ENCODE data around the gene FOXJ2.
A peak's percentile ranks its signal among the peaks of the same experiment; 100 is the strongest.
"Not testable (repeated sequence)": the region's sequence is repeated elsewhere in the genome, so short reads cannot be mapped to it uniquely, and the experiment has no call there.

FOXJ2 gene

DNA sequence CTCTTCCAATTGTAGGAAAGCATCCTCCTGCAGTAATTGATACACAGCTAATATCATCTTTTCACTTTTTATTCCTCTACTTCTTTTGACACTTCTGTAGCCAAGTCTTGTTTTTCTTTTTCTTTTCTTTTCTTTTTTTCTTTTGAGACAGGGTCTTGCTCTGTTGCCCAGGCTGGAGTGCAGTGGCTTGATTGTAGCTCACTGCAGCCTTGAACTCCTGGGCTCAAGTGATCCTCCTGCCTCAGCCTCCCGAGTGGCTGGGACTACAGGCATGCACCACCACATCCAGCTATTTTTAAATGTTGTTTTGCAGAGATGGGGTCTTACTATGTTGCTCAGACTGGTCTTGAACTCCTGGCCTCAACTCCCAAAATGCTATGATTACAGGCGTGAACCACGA lies 39.3 kb downstream of the FOXJ2 start:
- not testable (repeated sequence) for DNase-seq

DNA sequence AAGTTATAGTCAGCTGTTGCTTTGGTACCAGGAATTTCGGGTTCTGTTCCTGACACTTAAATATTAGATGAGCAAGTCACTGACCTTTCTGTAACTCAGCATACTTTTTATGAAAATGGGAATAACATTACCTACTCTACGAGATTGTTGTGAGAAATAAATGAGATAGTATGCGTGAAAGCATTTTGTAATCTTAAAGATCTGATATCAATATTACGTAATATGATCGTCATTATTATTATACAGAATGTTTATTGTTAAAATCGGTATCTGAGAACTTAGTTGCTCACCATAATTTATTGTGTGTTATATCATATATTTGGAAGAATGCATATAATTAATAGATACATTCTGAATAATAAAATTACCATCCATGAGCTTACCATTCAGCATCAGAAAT lies 43.4 kb downstream of the FOXJ2 start:
- no peak for DNase-seq

DNA sequence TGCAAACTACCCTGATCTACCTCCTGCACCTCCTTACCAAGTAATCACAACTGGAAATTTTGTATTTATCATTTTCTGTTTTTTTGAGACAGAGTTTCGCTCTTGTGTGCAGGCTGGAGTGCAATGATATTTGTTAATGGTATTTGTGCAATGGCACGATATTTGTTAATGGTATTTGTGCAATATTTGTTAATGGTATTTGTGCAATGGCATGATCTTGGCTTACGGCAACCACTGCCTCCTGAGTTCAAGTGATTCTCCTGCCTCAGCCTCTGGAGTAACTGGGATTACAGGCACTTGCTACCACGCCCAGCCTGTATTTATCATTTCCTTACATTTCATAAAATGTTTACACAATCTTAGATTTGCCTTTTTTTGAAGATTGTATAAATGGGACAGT lies 43.9 kb downstream of the FOXJ2 start:
- DNase-seq, result no peak

DNA sequence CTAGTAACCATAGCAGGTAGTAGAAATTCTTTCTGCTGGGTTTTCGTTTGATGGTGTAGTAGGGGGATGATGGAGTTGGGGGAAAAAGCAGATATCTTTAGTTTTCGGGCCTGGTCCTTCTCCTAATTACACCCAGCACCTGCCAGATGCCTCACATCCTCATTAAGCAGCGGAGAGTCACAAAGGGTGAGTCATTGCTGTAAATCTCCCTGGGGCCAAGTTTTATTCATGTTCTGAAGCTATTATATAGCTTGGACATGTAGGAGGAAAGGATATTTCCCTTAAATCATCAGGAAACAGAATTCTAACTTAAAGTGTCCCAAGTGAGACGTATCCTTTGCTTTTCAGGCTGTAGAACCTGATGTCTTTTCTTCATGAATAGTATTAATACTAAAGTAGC lies 44.7 kb downstream of the FOXJ2 start:
- DNase-seq, result no peak

DNA sequence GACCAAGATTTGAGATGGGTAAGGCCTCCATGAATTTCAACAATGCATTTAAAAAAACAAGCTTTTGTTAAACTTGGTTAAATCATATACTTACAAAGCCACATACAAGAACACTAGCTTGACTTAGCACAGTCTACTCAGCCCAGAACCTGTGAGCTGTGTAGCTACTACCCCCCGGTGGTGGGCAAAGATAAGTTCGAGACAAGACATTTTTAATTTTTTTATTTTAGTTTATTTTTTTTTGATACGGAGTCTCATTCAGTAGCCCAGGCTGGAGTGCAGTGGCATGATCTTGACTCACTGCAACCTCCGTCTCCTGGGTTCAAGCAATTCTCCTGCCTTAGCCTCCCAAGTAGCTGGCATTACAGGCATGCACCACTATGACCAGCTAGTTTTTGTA lies 45.9 kb downstream of the FOXJ2 start:
- peak; percentile 82 for DNase-seq

DNA sequence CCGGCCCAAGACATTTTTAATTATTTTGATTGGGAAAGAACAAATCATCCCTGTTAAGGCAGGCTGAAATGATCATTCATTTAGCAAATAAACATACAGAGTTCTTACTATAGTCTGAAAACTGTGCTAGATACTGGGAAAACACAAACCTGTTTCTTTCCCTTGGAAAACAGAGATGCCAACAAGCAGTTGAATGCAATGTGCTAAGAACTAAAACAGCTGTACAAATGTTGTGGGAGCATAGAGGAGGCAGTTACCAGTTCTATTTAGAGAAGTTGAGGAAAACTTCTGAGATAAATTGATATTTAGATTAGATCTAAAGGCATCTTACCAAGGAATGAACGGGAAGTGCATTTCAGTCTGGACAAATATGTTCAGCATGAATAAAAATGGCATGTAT lies 46.4 kb downstream of the FOXJ2 start:
- DNase-seq, result no peak

DNA sequence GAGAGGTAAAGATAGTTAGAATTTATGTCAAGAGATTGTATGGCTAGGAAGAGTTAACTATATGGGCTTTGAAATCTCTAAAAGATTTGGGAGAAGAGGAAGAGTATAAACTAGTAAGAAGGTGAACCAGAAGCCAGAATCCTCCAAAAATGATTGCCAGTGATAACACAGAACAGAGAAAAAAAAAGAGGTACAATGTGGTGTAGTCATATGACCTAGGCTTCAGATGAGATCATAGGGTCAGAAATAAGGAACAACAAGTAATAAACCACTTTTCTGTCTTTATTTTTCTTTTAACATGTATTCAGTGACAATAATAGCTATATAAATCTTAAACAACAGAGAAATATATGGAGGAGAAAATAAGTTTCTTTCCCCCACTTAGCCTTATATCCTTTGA lies 47.6 kb downstream of the FOXJ2 start:
- DNase-seq, result no peak

DNA sequence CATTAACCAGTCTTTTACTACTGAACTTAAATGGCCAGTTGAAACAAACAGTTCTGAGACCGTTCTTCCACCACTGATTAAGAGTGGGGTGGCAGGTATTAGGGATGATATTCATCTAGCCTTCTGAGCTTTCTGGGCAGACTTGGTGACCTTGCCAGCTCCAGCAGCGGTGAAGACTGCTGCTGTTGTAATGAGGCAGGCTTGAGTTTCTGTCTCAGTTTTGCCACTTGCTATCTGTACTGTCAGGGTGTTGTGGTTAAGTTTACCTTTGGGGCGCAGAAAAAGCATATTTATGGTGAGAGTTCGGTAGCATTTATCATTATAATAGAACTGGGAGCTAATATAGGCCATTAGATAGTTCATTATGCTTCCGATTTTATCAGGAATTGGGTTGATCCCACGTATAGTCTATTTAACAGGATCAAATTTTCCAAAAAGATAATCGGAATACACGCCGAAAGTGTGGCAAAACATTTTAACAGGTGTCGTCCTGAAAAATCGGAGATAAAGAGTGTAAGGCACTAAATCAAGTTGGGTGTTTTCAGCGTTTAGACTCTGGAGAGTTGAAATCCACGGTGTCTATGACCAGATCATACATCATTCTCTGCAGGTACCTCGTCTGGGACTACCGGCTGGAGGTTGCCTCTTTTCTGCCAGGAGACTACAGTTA lies 48.9 kb downstream of the FOXJ2 start:
- DNase-seq, result peak; percentile 52

DNA sequence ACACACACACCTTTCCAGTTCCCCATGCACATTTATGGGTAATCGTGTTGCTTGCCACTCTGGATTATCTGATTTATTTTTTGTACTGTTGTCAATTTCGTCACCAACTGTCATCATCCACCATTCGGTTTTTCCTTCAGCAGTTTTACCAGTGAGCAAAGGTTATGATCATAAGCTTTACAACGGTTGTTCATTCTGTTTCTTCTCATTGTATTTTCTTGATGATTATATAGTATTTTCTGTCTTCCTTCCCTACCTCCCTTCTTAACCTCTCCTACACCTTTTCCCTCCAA lies 50.2 kb downstream of the FOXJ2 start:
- DNase-seq, result no peak

DNA sequence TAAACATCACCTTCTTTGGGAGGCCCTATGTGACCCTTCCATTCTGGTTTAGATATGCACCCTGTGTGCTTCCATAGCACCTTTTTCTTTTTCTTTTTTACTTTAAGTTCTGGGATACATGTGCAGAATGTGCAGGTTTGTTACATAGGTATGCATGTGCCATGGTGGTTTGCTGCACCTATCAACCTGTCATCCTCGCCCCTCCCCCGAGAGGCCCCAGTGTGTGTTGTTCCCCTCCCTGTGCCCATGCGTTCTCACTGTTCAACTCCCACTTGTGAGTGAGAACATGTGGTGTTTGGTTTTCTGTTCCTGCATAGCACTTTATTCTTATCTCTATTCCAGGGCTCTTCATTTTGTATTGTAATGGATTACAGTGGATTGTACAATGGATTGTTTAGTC lies 51.8 kb downstream of the FOXJ2 start:
- DNase-seq, result not testable (repeated sequence)

DNA sequence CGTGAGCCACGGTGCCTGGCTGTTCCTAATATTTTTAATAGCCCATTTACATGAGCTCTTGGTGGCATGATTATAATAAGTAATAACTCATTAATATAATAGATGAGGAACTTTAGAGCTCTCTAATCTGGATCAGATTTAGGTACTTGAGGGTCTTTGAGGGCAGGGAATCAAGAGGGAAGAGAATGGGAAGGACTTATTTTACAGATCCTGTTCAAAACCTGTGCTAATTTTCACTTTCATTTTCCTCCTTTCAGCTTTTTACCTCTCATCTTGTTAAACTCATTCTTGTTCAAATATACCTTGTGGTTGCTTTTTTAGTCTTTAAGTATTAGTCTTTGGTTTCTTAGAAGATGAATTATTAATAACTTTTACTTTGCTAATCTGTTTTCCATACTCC lies 55.1 kb downstream of the FOXJ2 start:
- peak; percentile 24 for DNase-seq

DNA sequence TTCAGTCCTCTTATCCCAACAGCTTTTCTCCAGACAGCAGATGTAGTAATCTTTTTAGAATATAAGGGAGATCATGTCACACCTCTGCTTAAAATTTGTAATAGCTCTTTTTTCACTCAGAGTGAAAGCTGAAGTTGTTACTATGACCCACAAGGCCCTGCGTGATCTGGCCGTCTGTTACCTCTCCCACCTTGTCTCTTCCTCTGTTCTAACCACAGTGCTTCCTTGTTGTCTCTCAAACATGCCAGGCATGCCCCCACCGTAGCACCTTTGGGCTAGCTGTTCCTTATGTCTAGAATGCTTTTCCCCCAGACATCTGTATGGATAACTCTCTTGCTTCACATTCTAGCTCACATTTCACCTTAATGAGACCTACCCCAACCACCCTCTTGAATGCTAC lies 56.1 kb downstream of the FOXJ2 start:
- DNase-seq, result peak; percentile 64

DNA sequence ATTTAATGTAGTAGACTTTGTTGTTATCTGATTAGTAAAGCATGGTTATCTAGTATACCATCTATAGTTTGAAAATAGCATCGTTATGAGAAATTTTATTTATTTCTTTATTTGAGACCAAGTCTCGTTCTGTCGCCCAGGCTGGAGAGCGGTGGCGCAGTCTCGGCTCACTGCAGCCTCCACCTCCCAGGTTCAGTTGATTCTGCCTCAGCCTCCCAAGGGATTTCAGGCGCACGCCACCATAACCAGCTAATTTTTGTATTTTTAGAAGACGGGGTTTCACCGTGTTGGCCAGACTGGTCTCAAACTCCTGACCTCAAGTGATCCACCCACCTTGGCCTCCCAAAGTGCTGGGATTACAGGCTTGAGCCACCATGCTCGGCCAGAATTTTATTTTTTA lies 56.8 kb downstream of the FOXJ2 start:
- DNase-seq, result not testable (repeated sequence)

DNA sequence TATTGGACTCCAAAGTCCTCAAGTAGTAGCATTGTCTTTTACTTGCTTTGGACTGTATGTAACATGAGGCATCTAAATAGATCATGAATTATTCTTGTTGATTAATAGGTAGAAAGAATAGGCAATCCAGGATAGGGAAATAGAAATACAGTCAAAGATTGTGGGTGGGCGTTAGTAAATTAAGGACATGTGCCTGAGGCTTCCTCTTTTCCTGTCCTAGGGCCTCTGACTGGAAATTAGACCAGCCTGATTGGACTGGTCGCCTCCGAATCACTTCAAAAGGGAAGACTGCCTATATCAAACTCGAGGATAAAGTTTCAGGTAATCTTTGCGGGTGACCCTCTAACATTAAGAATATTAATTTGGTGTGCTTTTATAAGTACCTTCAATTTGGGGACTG lies 57.2 kb downstream of the FOXJ2 start:
- no peak for DNase-seq

DNA sequence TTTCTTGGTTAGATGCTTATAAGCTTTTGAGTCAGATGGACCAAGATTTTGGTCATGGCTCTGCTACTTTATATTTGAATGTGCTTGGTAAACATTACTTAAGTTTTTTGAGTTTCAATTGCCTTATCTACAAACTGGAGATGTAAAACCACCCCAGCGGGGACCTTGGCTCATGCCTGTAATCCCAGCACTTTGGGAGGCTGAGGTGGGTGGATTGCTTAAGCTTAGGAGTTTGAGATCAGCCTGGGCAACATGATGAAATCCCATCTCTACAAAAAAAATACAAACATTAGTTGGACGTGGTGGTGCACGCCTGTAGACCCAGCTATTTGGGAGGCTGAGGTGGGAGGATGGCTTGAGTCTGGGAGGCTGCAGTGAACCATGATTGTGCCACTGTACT lies 60.8 kb downstream of the FOXJ2 start:
- DNase-seq, result no peak

DNA sequence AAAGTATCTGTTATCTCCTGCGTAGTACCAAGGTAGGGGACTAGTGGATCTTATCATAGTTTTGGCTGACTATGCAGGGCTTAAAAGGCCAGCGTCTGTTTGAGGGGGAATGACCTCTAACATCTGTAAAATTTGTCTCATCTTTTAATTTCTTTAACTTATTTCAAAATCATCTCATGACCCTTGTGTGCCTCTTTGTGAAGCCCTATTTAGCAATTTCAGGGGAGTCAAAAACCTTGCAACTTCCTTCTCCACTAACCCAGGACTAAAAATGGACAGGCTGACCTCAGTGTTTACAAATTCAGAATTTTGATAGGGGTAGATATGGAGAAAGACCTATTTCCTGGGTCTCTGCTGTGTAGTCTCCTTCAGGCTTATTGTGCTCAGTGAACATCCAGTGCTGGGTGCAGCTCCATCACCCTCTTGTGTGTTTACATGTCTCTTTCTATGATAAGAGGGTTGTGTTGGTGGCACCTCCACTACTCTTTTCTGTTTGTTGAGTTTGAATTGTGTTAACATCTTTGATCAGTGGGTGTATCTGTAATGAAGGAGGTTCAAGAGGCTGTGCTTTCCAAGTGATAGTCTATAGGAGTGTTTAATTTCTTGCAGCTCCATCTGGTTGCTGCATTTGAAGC lies 63.9 kb downstream of the FOXJ2 start:
- DNase-seq, result no peak

DNA sequence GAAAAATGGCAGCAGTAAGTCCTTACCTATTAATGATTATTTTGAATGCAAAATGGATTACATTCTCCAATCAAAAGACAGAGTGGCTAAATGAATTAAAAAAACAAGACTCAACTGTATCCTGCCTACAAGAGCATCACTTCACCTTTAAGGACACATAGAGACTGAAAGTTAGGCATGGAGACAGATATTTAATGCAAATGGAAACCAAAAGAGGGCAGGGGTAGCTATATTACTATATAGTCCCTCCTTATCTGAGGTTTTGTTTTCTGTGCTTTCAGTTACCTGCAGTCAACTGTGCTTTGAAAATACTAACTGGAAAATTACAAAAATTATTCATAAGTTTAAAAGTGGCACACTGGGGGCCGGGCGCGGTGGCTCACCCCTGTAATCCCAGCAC lies 66.7 kb downstream of the FOXJ2 start:
- no peak for DNase-seq

All from CD4-positive, alpha-beta T cell treated with Interleukin-21 for 1 hour (primary cell).